ENCODE results near the gene PSMD1. TPM values are rescaled to one million over a fixed set of nuclear protein-coding genes. Genes with fewer than 3 reads are reported as not detected.
"Not testable (repeated sequence)": the region's sequence is repeated elsewhere in the genome, so short reads cannot be mapped to it uniquely, and the experiment has no call there.

PSMD1 gene
- total RNA-seq, 1 donor from 2014 or later: 111 TPM

- no peak for DNase-seq
Observed at GRCh38 chr2:231187736-231188505, 131.3 kb downstream of the PSMD1 start.

- DNase-seq: no peak
Observed at GRCh38 chr2:231188506-231189170, 132.0 kb downstream of the PSMD1 start.

- DNase-seq: no peak
Observed at GRCh38 chr2:231189171-231189530, 132.5 kb downstream of the PSMD1 start.

GRCh38 chr2:231189571-231190495 is 133.2 kb downstream of the PSMD1 start:
- no peak for DNase-seq

GRCh38 chr2:231190531-231191197 is 134.0 kb downstream of the PSMD1 start:
- no peak for DNase-seq

- DNase-seq: no peak
Observed at GRCh38 chr2:231191896-231192872, 135.5 kb downstream of the PSMD1 start.

GRCh38 chr2:231193216-231193615 is 136.5 kb downstream of the PSMD1 start:
- no peak for DNase-seq

GRCh38 chr2:231196592-231196991 is 139.9 kb downstream of the PSMD1 start:
- no peak for DNase-seq

GRCh38 chr2:231197196-231197595 is 140.5 kb downstream of the PSMD1 start:
- not testable (repeated sequence) for DNase-seq

- no peak for DNase-seq
Observed at GRCh38 chr2:231197706-231198290, 141.1 kb downstream of the PSMD1 start.

GRCh38 chr2:231198291-231199173 is 141.9 kb downstream of the PSMD1 start, which contains the start of gene ARMC9:
ARMC9 (plus strand) TSS chr2:231198631; CDS start chr2:231206239, 7,608 bp downstream.
- peak; percentile 69 for DNase-seq

- no peak for DNase-seq
Observed at GRCh38 chr2:231199219-231199618, 142.6 kb downstream of the PSMD1 start.

GRCh38 chr2:231200805-231201474 is 144.3 kb downstream of the PSMD1 start:
- no peak for DNase-seq

- DNase-seq: no peak
Observed at GRCh38 chr2:231201475-231201814, 144.8 kb downstream of the PSMD1 start.

GRCh38 chr2:231203087-231203486 is 146.4 kb downstream of the PSMD1 start:
- DNase-seq: no peak

- DNase-seq: no peak
Observed at GRCh38 chr2:231204146-231204545, 147.5 kb downstream of the PSMD1 start.

- DNase-seq: no peak
Observed at GRCh38 chr2:231204581-231204980, 147.9 kb downstream of the PSMD1 start.

- DNase-seq: no peak
Observed at GRCh38 chr2:231207734-231208133, 151.1 kb downstream of the PSMD1 start.

- no peak for DNase-seq
Observed at GRCh38 chr2:231210782-231211181, 154.1 kb downstream of the PSMD1 start.
